Endodermal cell (in vitro differentiated cells): Measurements from ENCODE around the gene THUMPD2. TPM values are rescaled to one million over a fixed set of nuclear protein-coding genes. Genes with fewer than 3 reads are reported as not detected.

Source experiments
- DNase-seq: peaks from one replicate; pipeline ENCODE4 v3.0.0-alpha.2; 2017
- H3K27ac ChIP-seq: 2 replicates; pipeline ENCODE4 v1.5.1; 2013; ENCODE audit warnings: mild to moderate bottlenecking, low read depth, low read length, moderate library complexity
- H3K27me3 ChIP-seq: 2 replicates; pipeline ENCODE4 v1.6.1; 2013; ENCODE audit warnings: mild to moderate bottlenecking, low read length, moderate library complexity; ENCODE audit not compliant: insufficient read depth, control insufficient read depth, poor library complexity, severe bottlenecking
- H3K36me3 ChIP-seq: 2 replicates; pipeline ENCODE4 v1.7.0; 2013; ENCODE audit warnings: mild to moderate bottlenecking, low read length, moderate library complexity; ENCODE audit not compliant: control insufficient read depth, insufficient read depth
- H3K4me1 ChIP-seq: one replicate; pipeline ENCODE4 v1.7.0; 2013; ENCODE audit warnings: low read length; ENCODE audit not compliant: control insufficient read depth, insufficient read depth
- H3K4me3 ChIP-seq: 2 replicates; pipeline ENCODE4 v1.5.1; 2013; ENCODE audit warnings: mild to moderate bottlenecking, low read length, moderate library complexity
- H3K9ac ChIP-seq: 2 replicates; pipeline ENCODE4 v1.6.1; 2013; ENCODE audit warnings: mild to moderate bottlenecking, low read length, moderate library complexity; ENCODE audit not compliant: poor library complexity, severe bottlenecking; ENCODE audit errors: extremely low read depth
- H3K9me3 ChIP-seq: 2 replicates; pipeline ENCODE4 v1.6.1; 2013; ENCODE audit warnings: mild to moderate bottlenecking, low read length, moderate library complexity; ENCODE audit not compliant: control insufficient read depth
- H3K27ac Mint-ChIP-seq: 2 replicates; pipeline ENCODE4 v1.8.0; 2020; ENCODE audit warnings: mixed read lengths
- H3K27me3 Mint-ChIP-seq: 2 replicates; pipeline ENCODE4 v1.8.0; 2021; ENCODE audit warnings: mild to moderate bottlenecking, mixed read lengths; ENCODE audit not compliant: insufficient read depth
- H3K36me3 Mint-ChIP-seq: 2 replicates; pipeline ENCODE4 v1.8.0; 2020; ENCODE audit warnings: low read depth, mixed read lengths
- H3K4me1 Mint-ChIP-seq: 2 replicates; pipeline ENCODE4 v1.8.0; 2020; ENCODE audit warnings: mixed read lengths
- H3K4me3 Mint-ChIP-seq: 2 replicates; pipeline ENCODE4 v1.8.0; 2020; ENCODE audit warnings: mild to moderate bottlenecking, moderate library complexity, mixed read lengths
- H3K9me3 Mint-ChIP-seq: 2 replicates; pipeline ENCODE4 v1.8.0; 2020; ENCODE audit warnings: mild to moderate bottlenecking, mixed read lengths
- WGBS, 2 experiments: methylation state at CpG; one replicate each; pipeline versions ENCODE4 v1.1.5 to v1.1.7; 2013; ENCODE audit warnings: missing lambda C conversion rate in 2 of 2, mixed read lengths in 1 of 2; ENCODE audit not compliant: insufficient coverage in 1 of 2, insufficient read length in 1 of 2; 5-methylcytosine and 5-hydroxymethylcytosine counted together
- total RNA-seq, 2 donors: library from RNA; stranded (reverse); fragmentation: NEBNext Ultra II Directional in 1 of 2; extraction: Animal tissue kit (Norgen Biotek cat#: 25700) in 1 of 2; gene quantifications; 2 replicates in 1 of 2; 3 replicates in 1 of 2; pipeline ENCODE4 v1.2.1, GENCODE V29; 2021
- TF ChIP-seq, protein P1 (sequence below): fragments of 200-600 bp; sonication (generic); conservative IDR thresholded peaks from 2 replicates; pipeline ENCODE4 v1.5.0; 2021; ENCODE audit warnings: antibody characterized with exemption, mild to moderate bottlenecking

Gene THUMPD2
- total RNA-seq, 2 donors from 2014 or later = 11.3 to 13.6 TPM

DNA sequence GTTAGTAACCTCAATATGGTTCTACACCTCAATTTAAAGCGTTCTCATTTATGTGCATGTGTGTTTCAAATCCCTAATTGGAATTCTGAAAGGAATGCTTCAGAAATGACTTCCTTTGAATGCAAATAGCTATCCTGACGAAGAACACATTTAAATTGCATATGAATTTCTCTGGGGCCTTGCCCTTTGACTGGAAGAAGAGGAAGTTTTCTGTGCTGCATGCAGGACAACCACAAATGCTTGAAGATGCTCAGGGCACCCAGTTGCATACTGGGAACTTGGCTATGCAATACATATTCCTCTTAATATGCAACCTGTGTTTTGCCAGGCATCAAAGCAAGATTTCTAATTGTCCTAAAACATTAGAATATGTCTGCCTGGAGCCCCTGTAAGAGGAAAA, 58.1 kb downstream of the THUMPD2 start:
- H3K4me3 Mint-ChIP-seq = no peak overlapping the region
- no peaks in the 10 kb centered on the region for H3K27me3 Mint-ChIP-seq
- H3K27ac Mint-ChIP-seq = no peak overlapping the region
- TF ChIP-seq, protein P1, sequence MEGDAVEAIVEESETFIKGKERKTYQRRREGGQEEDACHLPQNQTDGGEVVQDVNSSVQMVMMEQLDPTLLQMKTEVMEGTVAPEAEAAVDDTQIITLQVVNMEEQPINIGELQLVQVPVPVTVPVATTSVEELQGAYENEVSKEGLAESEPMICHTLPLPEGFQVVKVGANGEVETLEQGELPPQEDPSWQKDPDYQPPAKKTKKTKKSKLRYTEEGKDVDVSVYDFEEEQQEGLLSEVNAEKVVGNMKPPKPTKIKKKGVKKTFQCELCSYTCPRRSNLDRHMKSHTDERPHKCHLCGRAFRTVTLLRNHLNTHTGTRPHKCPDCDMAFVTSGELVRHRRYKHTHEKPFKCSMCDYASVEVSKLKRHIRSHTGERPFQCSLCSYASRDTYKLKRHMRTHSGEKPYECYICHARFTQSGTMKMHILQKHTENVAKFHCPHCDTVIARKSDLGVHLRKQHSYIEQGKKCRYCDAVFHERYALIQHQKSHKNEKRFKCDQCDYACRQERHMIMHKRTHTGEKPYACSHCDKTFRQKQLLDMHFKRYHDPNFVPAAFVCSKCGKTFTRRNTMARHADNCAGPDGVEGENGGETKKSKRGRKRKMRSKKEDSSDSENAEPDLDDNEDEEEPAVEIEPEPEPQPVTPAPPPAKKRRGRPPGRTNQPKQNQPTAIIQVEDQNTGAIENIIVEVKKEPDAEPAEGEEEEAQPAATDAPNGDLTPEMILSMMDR = no peak
- Histone ChIP-seq H3K27me3 (no peaks in the 10 kb centered on the region), H3K36me3 (no peaks in the 10 kb centered on the region), H3K9me3 (no peaks in the 10 kb centered on the region), H3K27ac (no peak overlapping the region), H3K9ac (no peak overlapping the region), H3K4me1 (no peaks in the 10 kb centered on the region), H3K4me3 (no peak overlapping the region)
- no peak for DNase-seq
- H3K36me3 Mint-ChIP-seq = no peaks in the 10 kb centered on the region
- no peaks in the 10 kb centered on the region for H3K9me3 Mint-ChIP-seq
- H3K4me1 Mint-ChIP-seq = peaks cover 12% of the 10 kb centered on the region
- 67 to 85% methylated on average over 1 to 2 of the region's 2 CpGs for WGBS, 2 experiments

DNA sequence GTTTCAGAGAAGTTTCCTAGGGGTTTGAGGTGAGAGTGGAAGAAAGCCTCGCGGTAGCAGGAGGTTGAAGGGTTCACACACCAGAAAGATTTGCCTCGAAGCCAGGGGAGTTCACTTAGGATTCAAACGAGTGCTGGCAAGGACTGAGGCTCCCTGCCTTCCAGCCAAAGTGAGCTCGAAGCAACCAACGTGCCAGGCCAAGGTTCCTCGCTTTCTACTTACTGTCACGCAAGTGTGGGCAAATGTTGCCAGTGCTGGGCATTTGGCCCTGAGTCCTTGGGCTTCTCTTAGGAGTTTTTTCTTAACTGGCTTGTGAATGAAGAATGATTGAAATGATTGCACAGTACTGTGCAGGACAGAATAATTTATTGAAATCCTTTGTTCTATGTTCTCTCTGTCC, 59.7 kb downstream of the THUMPD2 start:
- H3K36me3 ChIP-seq = no peaks in the 10 kb centered on the region
- Mint-ChIP-seq H3K27ac (no peak overlapping the region), H3K4me1 (peaks cover 6% of the 10 kb centered on the region), H3K9me3 (no peaks in the 10 kb centered on the region), H3K36me3 (no peaks in the 10 kb centered on the region), H3K27me3 (no peaks in the 10 kb centered on the region), H3K4me3 (no peak overlapping the region)
- 88 to 90% methylated on average over 4 to 8 of the region's 8 CpGs for WGBS, 2 experiments
- H3K4me3 ChIP-seq = no peak overlapping the region
- DNase-seq = no peak
- H3K27ac ChIP-seq = no peak overlapping the region
- H3K9me3 ChIP-seq = no peaks in the 10 kb centered on the region
- no peak overlapping the region for H3K9ac ChIP-seq
- TF ChIP-seq, protein P1 = no peak
- H3K4me1 ChIP-seq = no peaks in the 10 kb centered on the region
- no peaks in the 10 kb centered on the region for H3K27me3 ChIP-seq

DNA sequence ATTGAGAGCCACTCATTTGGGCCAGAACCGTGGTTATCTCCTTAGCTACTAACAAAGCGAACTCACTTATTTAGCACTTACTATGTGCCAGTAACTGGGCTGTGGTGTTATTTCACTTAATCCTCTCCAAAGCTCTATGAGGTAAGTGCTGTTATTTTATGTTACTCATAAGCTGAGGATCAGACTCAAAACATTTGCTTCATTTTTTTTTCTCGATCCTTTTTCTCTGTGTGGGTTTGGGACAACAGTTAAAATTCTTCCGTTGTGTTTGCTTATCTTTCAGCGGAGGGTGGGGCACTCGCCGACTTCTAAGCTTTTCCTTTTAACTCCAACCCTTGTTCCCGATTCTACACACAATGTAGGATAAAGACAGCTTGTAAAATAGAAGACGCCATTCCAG, 60.6 kb downstream of the THUMPD2 start:
- Mint-ChIP-seq H3K4me1 (peaks cover 1% of the 10 kb centered on the region), H3K27ac (no peak overlapping the region), H3K27me3 (no peaks in the 10 kb centered on the region), H3K4me3 (no peak overlapping the region), H3K9me3 (no peaks in the 10 kb centered on the region), H3K36me3 (no peaks in the 10 kb centered on the region)
- no peaks in the 10 kb centered on the region for H3K36me3 ChIP-seq
- H3K27ac ChIP-seq = no peak overlapping the region
- H3K27me3 ChIP-seq = no peaks in the 10 kb centered on the region
- no peaks in the 10 kb centered on the region for H3K4me1 ChIP-seq
- TF ChIP-seq, protein P1 = no peak
- WGBS, 2 experiments = 94 to 96% methylated on average over 7 to 9 of the region's 9 CpGs
- no peaks in the 10 kb centered on the region for H3K9me3 ChIP-seq
- H3K9ac ChIP-seq = no peak overlapping the region
- no peak overlapping the region for H3K4me3 ChIP-seq
- no peak for DNase-seq
